Vagina (tissue), 2 donors: Measurements from ENCODE around the gene SLC41A2.

Experiments used
- POLR2A ChIP-seq, 2 donors: fragments of 450-650 bp; IDR thresholded peaks; one replicate each; pipeline ENCODE4 v1.6.1; 2017; ENCODE audit warnings: antibody characterized with exemption in 2 of 2, mild to moderate bottlenecking in 2 of 2, moderate library complexity in 2 of 2
- POLR2AphosphoS5 ChIP-seq, 2 donors: sonication (generic); formaldehyde crosslinking; IDR thresholded peaks; one replicate each; pipeline ENCODE4 v1.9.0; 2017; ENCODE audit warnings: antibody characterized with exemption in 2 of 2, mild to moderate bottlenecking in 2 of 2, low read depth in 1 of 2; ENCODE audit not compliant: insufficient read depth in 1 of 2
- TF ChIP-seq, protein P1 (sequence below), 3 experiments: fragments of 450-650 bp in 2 of 3; fragments of 200-600 bp in 1 of 3; sonication (generic) in 1 of 3; IDR thresholded peaks; one replicate each; pipeline ENCODE4 v1.5.1; 2017 to 2019; ENCODE audit warnings: antibody characterized with exemption in 3 of 3, mild to moderate bottlenecking in 2 of 3, moderate library complexity in 2 of 3

DNA sequence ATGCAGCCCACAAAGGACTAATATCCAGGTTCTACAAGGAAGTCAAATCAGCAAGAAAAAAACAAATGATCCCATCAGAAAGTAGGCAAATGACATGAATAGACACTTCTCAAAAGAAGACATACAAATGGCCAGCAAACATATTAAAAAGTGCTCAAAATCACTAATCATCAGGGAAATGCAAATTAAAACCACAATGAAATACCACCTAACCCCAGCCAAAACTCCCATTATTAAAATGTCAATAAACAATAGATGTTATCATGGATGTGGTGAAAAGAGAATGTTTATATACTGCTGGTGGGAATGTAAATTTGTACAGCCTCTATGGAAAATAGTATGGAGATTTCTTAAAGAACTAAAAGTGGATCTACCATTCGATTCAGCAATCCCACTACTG is 25.0 kb downstream of the SLC41A2 start:
- TF ChIP-seq, protein P1, sequence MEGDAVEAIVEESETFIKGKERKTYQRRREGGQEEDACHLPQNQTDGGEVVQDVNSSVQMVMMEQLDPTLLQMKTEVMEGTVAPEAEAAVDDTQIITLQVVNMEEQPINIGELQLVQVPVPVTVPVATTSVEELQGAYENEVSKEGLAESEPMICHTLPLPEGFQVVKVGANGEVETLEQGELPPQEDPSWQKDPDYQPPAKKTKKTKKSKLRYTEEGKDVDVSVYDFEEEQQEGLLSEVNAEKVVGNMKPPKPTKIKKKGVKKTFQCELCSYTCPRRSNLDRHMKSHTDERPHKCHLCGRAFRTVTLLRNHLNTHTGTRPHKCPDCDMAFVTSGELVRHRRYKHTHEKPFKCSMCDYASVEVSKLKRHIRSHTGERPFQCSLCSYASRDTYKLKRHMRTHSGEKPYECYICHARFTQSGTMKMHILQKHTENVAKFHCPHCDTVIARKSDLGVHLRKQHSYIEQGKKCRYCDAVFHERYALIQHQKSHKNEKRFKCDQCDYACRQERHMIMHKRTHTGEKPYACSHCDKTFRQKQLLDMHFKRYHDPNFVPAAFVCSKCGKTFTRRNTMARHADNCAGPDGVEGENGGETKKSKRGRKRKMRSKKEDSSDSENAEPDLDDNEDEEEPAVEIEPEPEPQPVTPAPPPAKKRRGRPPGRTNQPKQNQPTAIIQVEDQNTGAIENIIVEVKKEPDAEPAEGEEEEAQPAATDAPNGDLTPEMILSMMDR (IDR thresholded peaks at IDR 0.05), result no peak
- TF ChIP-seq POLR2A (IDR thresholded peaks at IDR 0.05) (no peak), POLR2AphosphoS5 (IDR thresholded peaks at IDR 0.05; ENCODE audit: insufficient read depth in 1 of 2, low read depth in 1 of 2) (no peak)
